ENCODE results near the gene ZMYND15.

ZMYND15 gene

GRCh38 chr17:4772235-4772613 lies 32.6 kb downstream of the ZMYND15 start:
- TF ChIP-seq, protein P1, sequence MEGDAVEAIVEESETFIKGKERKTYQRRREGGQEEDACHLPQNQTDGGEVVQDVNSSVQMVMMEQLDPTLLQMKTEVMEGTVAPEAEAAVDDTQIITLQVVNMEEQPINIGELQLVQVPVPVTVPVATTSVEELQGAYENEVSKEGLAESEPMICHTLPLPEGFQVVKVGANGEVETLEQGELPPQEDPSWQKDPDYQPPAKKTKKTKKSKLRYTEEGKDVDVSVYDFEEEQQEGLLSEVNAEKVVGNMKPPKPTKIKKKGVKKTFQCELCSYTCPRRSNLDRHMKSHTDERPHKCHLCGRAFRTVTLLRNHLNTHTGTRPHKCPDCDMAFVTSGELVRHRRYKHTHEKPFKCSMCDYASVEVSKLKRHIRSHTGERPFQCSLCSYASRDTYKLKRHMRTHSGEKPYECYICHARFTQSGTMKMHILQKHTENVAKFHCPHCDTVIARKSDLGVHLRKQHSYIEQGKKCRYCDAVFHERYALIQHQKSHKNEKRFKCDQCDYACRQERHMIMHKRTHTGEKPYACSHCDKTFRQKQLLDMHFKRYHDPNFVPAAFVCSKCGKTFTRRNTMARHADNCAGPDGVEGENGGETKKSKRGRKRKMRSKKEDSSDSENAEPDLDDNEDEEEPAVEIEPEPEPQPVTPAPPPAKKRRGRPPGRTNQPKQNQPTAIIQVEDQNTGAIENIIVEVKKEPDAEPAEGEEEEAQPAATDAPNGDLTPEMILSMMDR (conservative IDR thresholded peaks at IDR 0.05; ENCODE audit: low read depth, low read length), result no peak
- Histone ChIP-seq H3K27me3 (ENCODE audit: insufficient read depth, low read depth) (no peaks in the 10 kb centered on the region), H4K20me1 (ENCODE audit: insufficient read depth) (no peaks in the 10 kb centered on the region), H3K27ac (no peak overlapping the region), H2AFZ (ENCODE audit: low read depth) (no peak overlapping the region), H3K79me2 (ENCODE audit: insufficient read depth, low read depth) (no peaks in the 10 kb centered on the region), H3K4me2 (no peak overlapping the region), H3K4me1 (ENCODE audit: low read depth, poor library complexity, severe bottlenecking) (no peaks in the 10 kb centered on the region), H3K36me3 (ENCODE audit: insufficient read depth) (no peaks in the 10 kb centered on the region), H3K9ac (no peak overlapping the region), H3K4me3 (IDR thresholded peaks at IDR 0.05; ENCODE audit: insufficient read depth, low read depth, low read length) (no peak overlapping the region)

- Histone ChIP-seq H3K27me3 (ENCODE audit: insufficient read depth, low read depth) (no peaks in the 10 kb centered on the region), H2AFZ (ENCODE audit: low read depth) (no peak overlapping the region), H3K79me2 (ENCODE audit: insufficient read depth, low read depth) (no peaks in the 10 kb centered on the region), H3K4me1 (ENCODE audit: low read depth, poor library complexity, severe bottlenecking) (no peaks in the 10 kb centered on the region), H3K9ac (no peak overlapping the region), H3K27ac (no peak overlapping the region), H3K4me3 (IDR thresholded peaks at IDR 0.05; ENCODE audit: insufficient read depth, low read depth, low read length) (no peak overlapping the region), H4K20me1 (ENCODE audit: insufficient read depth) (no peaks in the 10 kb centered on the region), H3K4me2 (no peak overlapping the region), H3K36me3 (ENCODE audit: insufficient read depth) (no peaks in the 10 kb centered on the region)
- TF ChIP-seq, protein P1 (conservative IDR thresholded peaks at IDR 0.05; ENCODE audit: low read depth, low read length), result no peak
Measured at GRCh38 chr17:4777969-4778760, 38.5 kb downstream of the ZMYND15 start.

- H3K27me3 ChIP-seq (ENCODE audit: insufficient read depth, low read depth), result no peaks in the 10 kb centered on the region
- no peaks in the 10 kb centered on the region for H3K4me1 ChIP-seq (ENCODE audit: low read depth, poor library complexity, severe bottlenecking)
- no peak overlapping the region for H3K4me3 ChIP-seq (IDR thresholded peaks at IDR 0.05; ENCODE audit: insufficient read depth, low read depth, low read length)
- H3K27ac ChIP-seq, result no peak overlapping the region
- no peaks in the 10 kb centered on the region for H3K36me3 ChIP-seq (ENCODE audit: insufficient read depth)
- no peak overlapping the region for H3K4me2 ChIP-seq
- H4K20me1 ChIP-seq (ENCODE audit: insufficient read depth), result no peaks in the 10 kb centered on the region
- TF ChIP-seq, protein P1 (conservative IDR thresholded peaks at IDR 0.05; ENCODE audit: low read depth, low read length), result no peak
- no peak overlapping the region for H3K9ac ChIP-seq
- H3K79me2 ChIP-seq (ENCODE audit: insufficient read depth, low read depth), result no peaks in the 10 kb centered on the region
- no peak overlapping the region for H2AFZ ChIP-seq (ENCODE audit: low read depth)
Measured at GRCh38 chr17:4780325-4780955, 40.8 kb downstream of the ZMYND15 start.

DNA sequence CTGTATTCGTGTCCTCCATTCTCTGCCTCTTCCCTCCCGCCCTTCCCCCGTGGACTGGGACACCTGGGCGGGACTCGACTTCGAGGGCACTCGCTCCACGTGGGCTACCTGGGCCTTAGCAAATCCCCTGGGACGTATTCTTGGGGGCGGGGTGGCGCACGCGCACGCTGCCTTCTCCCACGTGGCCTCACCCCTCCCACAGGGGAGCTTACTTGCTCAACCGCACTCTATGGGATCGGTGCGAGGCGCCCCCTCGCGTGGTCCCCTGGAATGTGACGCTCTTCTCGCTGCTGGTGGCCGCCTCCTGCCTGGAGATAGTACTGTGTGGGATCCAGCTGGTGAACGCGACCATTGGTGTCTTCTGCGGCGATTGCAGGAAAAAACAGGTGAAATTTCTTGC lies 43.0 kb downstream of the ZMYND15 start:
- Histone ChIP-seq H4K20me1 (ENCODE audit: insufficient read depth) (no peaks in the 10 kb centered on the region), H3K79me2 (ENCODE audit: insufficient read depth, low read depth) (no peaks in the 10 kb centered on the region), H3K4me3 (IDR thresholded peaks at IDR 0.05; ENCODE audit: insufficient read depth, low read depth, low read length) (no peak overlapping the region), H3K4me2 (no peak overlapping the region), H3K27ac (no peak overlapping the region), H3K27me3 (ENCODE audit: insufficient read depth, low read depth) (no peaks in the 10 kb centered on the region), H2AFZ (ENCODE audit: low read depth) (no peak overlapping the region), H3K4me1 (ENCODE audit: low read depth, poor library complexity, severe bottlenecking) (no peaks in the 10 kb centered on the region), H3K36me3 (ENCODE audit: insufficient read depth) (no peaks in the 10 kb centered on the region), H3K9ac (no peak overlapping the region)
- TF ChIP-seq, protein P1 (conservative IDR thresholded peaks at IDR 0.05; ENCODE audit: low read depth, low read length), result no peak

Data from KMS-11 (cell line).